ENCODE results near the gene INTS13. TPM values are rescaled to one million over a fixed set of nuclear protein-coding genes. Genes with fewer than 3 reads are reported as not detected.

Gene INTS13
- total and polyA plus RNA-seq, 4 donors, result 6.6 to 19.7 (median 10.2) TPM

GRCh38 chr12:26891704-26892103 lies 46.1 kb downstream of the INTS13 start:
- WGBS, result 78% methylated on average over 1 of the region's 1 CpG

More at GRCh38 chr12:26891704-26892103, 46.1 kb downstream of the INTS13 start:
- DNase-seq (ENCODE audit: low spot score), result no peak
- H3K9me3 ChIP-seq (ENCODE audit: control insufficient read depth in 4 of 4, low read length in 3 of 4), result no peaks in the 10 kb centered on the region
- no peak overlapping the region for H3K27ac ChIP-seq (ENCODE audit: low read depth in 1 of 2, low read length in 2 of 2)
- H3K36me3 ChIP-seq (ENCODE audit: control insufficient read depth in 4 of 4, insufficient read depth in 3 of 4, low read depth in 1 of 4, low read length in 3 of 4), result no peaks in the 10 kb centered on the region
- H3K4me1 ChIP-seq (ENCODE audit: control insufficient read depth in 4 of 4, insufficient read depth in 4 of 4, low read length in 3 of 4), result no peaks in the 10 kb centered on the region
- no peaks in the 10 kb centered on the region for H3K27me3 ChIP-seq (ENCODE audit: control insufficient read depth in 4 of 4, insufficient read depth in 4 of 4, low read length in 3 of 4)
- no peak overlapping the region for H3K9ac ChIP-seq (ENCODE audit: low read depth in 1 of 2, low read length in 2 of 2)
- TF ChIP-seq YY1 (IDR thresholded peaks at IDR 0.05) (no peak), TAF1 (conservative IDR thresholded peaks at IDR 0.05) (no peak), FOXA1 (IDR thresholded peaks at IDR 0.05) (no peak), HNF4G (IDR thresholded peaks at IDR 0.05) (no peak), GABPA (IDR thresholded peaks at IDR 0.05 in 1 of 2, conservative IDR thresholded peaks at IDR 0.05 in 1 of 2) (no peak), JUND (IDR thresholded peaks at IDR 0.05) (no peak), ZBTB33 (IDR thresholded peaks at IDR 0.05) (no peak), RAD21 (IDR thresholded peaks at IDR 0.05) (no peak), FOXA2 (IDR thresholded peaks at IDR 0.05) (no peak), SP1 (IDR thresholded peaks at IDR 0.05) (no peak), RXRA (IDR thresholded peaks at IDR 0.05) (no peak), NR2F2 (IDR thresholded peaks at IDR 0.05) (no peak), EGR1 (IDR thresholded peaks at IDR 0.05; ENCODE audit: low read depth in 2 of 2) (no peak), REST (IDR thresholded peaks at IDR 0.05) (no peak), HNF4A (conservative IDR thresholded peaks at IDR 0.05) (no peak)
- TF ChIP-seq, protein P1, sequence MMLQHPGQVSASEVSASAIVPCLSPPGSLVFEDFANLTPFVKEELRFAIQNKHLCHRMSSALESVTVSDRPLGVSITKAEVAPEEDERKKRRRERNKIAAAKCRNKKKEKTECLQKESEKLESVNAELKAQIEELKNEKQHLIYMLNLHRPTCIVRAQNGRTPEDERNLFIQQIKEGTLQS (IDR thresholded peaks at IDR 0.05), result no peak
- TF ChIP-seq, protein P2, sequence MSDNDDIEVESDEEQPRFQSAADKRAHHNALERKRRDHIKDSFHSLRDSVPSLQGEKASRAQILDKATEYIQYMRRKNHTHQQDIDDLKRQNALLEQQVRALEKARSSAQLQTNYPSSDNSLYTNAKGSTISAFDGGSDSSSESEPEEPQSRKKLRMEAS (IDR thresholded peaks at IDR 0.05), result no peak
- TF ChIP-seq, protein P3, sequence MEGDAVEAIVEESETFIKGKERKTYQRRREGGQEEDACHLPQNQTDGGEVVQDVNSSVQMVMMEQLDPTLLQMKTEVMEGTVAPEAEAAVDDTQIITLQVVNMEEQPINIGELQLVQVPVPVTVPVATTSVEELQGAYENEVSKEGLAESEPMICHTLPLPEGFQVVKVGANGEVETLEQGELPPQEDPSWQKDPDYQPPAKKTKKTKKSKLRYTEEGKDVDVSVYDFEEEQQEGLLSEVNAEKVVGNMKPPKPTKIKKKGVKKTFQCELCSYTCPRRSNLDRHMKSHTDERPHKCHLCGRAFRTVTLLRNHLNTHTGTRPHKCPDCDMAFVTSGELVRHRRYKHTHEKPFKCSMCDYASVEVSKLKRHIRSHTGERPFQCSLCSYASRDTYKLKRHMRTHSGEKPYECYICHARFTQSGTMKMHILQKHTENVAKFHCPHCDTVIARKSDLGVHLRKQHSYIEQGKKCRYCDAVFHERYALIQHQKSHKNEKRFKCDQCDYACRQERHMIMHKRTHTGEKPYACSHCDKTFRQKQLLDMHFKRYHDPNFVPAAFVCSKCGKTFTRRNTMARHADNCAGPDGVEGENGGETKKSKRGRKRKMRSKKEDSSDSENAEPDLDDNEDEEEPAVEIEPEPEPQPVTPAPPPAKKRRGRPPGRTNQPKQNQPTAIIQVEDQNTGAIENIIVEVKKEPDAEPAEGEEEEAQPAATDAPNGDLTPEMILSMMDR (IDR thresholded peaks at IDR 0.05; ENCODE audit: low read depth, low read length, missing input control), result no peak
- no peak overlapping the region for H3K4me3 ChIP-seq (ENCODE audit: low read depth in 1 of 3, low read length in 3 of 3)

All from liver (tissue), 9 donors.